HG03064 (cell line): ENCODE measurements around the gene CGB1.
A peak's percentile ranks its signal among the peaks of the same experiment; 100 is the strongest.
"Not testable (repeated sequence)": the region's sequence is repeated elsewhere in the genome, so short reads cannot be mapped to it uniquely, and the experiment has no call there.

ENCODE experiments used
- ATAC-seq: cut with Tn5 transposase; IDR thresholded peaks from one replicate; pipeline ENCODE4 v1.9.1; 2021; ENCODE audit warnings: low read depth; ENCODE audit not compliant: unreplicated experiment

CGB1 gene

DNA sequence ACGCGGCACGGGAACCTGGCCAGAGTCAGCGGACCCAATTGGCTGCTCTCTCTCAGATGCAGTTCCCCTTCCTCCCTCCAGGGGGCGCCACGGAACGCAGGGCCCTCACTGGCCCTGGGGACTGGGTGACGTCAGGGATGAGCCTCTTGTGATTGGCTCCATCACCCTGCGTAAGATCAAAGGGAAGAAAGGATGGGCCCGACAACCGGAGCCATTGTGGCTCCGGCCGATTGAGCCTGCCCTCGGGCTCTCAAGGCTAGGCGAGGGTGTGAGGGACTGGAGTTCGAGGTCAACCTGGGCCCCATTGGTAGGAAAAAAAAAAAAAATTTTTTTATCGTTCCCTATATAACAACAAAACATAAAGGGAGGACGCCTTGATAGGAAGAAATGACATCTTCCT lies at the start of gene CGB1:
CGB1 (minus strand) TSS at position 81 of the 400 bp plus-strand sequence. CDS start 184 bp downstream, outside the sequence.
- not testable (repeated sequence) for ATAC-seq

- ATAC-seq, result no peak
These were observed 49.6 kb upstream of the CGB1 start for GRCh38 chr19:49086296-49086695.

DNA sequence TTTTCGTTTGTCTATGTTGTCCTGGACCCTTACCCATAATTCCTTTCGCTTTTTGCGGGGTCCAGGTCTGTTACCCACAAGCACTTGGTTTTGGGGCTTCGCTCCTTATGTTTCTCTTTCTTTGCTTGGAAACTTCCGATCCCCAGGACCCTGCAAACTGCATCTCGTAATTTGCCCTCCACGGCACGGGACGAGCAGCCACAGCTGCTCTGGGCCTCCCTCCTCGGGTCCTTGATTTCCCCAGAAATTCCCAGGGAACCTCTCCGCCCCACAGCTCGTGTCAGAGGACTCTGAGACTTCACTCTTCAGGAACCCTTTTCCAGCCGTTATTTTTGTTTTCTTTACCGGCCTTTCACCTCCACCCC lies 49.2 kb upstream of the CGB1 start:
- no peak for ATAC-seq

GRCh38 chr19:49085020-49085867 lies 48.5 kb upstream of the CGB1 start, which contains the start of gene SNRNP70:
TSS of gene SNRNP70 (plus strand) at chr19:49085451. CDS start at chr19:49086415, 964 bp downstream.
- peak; percentile 83 for ATAC-seq

GRCh38 chr19:49084206-49085019 lies 47.7 kb upstream of the CGB1 start:
- ATAC-seq, result no peak

DNA sequence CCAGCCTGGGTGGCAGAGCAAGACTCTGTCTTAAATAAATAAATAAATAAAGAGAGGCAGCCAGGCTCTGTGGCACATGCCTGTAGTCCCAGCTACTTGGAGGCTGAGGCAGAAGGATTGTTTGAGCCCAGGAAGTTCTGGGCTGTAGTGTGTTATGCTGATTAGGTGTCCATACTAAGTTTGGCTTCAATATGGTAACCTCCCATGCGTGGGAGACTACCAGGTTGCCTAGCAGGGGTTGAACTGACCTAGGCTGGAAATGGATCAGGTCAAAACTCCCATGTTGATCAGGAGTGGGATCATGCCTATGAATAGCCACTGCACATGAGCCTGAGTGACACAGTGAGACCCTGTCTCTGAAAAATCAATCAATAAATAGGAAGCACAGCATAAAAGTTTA lies 44.6 kb upstream of the CGB1 start:
- no peak for ATAC-seq

GRCh38 chr19:49080392-49080791 lies 43.7 kb upstream of the CGB1 start:
- no peak for ATAC-seq

GRCh38 chr19:49074869-49075268 lies 38.2 kb upstream of the CGB1 start:
- ATAC-seq, result not testable (repeated sequence)

GRCh38 chr19:49073514-49074378 lies 37.1 kb upstream of the CGB1 start:
- no peak for ATAC-seq

DNA sequence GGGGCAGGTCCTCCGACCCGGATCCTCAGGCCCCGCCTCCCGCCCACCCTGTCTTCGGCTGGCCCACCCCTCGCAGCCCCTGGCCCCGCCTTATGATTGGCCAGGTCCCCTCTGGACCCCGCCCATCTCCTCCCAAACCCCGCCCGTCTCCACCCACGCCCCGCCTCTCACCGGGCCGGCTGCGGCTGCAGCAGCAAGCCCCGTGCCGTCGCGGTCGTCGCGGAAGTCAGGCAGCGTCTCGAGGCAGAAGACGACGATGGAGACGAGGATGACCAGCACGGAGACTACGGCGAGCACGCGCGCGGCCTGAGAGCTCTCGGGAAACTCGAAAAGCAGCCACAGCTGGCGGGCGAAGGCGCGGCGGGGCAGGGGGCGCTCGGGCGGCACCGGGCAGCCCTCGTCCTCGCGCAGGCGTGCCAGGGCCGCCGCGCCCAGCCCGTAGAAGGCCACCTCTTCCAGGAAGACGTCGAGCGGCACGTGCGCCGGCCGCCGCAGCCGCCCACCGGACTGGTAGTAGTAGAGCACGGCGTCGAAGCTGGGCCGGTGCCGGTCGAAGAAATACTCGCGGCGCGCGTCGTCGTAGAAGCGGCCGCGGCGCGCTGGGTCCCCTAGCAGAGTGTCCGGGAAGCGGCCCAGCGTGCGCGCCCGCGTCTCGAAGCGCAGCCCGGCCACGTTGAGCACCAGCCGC lies 35.3 kb upstream of the CGB1 start:
- no peak for ATAC-seq

- no peak for ATAC-seq
These were observed 33.7 kb upstream of the CGB1 start for GRCh38 chr19:49070416-49070815.

DNA sequence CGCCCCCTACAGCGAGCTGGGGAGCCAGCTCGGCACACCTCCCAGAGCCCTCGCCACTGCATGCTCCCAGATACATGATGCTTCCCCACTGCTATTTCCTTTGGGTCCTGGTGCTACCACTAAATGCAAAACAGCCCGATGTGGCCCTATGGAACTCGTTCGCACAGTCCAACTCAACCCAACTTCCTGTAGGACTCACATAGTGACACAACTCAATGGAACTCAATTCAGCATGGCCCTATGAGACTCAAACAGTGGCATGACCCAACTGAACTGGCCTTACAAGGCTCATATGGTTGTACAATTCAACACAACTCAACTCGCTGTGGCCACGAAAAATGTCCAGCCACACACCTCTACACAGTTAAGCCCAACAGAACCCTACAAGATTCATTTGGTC lies 32.3 kb upstream of the CGB1 start:
- ATAC-seq, result no peak

DNA sequence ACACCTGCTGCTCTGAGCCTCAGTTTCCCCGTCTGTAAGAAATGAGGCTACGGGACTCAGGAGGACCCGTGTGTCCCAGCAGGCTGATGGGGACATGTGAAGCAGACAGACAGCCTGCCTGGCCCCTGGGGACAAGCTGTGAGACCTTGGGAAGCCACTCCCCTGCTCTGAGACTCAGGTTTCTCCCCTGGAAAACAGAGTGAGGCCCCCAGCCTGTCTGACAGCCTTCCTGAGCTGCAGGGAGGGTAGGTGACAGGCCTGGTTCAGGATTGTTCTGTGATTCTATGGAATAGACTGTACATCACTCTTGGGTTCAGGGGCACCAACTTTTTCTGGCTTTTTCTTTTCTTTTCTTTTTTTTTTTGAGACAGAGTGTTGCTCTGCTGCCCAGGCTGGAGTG lies 30.9 kb upstream of the CGB1 start:
- ATAC-seq, result no peak

DNA sequence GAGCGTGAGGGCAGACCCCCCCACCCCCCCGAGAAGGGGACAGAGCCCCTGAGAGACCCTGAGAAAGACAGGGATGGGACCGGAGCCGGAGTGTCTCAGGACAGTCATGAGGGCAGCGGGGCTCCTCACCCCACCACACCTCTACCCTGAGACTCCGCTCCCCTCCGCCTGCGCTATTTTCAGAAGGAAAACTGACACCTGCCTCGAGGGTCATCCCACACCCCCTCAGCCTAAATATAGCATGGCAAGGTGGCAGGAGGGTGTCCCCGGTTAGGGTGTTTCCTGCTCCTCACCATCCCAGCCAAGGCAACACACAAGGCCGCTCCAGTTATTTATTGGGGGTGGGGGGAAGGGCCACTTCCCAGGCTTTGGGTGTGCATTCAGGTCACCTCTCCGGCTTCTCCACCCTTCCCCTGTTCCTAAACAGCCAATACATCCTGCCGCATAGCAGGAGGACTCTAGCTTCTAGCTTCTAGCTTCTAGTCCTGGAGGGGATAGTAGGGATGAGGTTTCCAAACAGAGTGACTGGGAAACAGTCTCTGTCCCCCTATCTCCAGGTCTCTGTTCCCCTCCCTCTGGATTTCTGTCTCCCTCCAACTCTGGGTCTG lies 29.3 kb upstream of the CGB1 start:
- no peak for ATAC-seq

DNA sequence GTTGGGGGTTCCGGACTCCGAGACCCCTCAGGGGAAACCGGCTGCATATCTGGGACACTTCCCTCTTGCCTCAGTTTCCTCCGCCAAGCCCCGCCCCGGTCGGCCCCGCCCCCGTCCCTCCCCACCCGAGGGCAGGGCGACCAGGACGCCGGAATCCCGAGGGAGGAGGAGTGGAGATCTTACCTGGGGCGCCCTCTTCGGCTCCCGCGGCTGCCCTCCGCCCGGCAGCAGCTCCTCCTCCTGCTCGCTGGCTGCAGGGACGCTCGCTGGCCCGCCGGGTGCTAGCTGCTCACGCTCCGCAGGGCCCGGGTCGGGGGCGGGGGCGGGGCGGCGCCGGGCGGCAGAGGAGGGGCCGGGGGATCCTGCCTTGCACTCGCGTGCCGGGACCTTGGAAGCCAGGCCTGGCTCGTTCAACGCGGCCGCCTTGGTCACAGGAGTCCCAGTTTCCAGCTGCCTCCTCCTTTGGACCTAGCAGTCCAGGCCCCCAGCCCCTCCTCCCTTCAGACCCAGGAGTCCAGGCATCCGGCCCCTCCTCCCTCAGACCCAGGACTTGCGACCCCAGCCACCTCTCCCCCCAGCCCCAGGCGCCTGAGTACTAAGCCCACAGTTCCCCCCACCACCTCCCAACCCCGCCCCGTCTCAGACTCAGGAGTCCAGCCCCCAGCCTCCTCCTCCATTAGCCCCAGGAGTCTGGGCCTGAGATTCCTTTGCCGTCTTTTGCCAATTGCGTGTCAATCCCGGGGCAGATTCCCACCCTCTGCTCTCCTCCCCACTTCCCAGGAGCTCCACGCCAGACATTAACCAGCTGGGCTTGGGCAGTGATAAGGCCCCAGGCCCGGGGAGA lies 28.3 kb upstream of the CGB1 start, which contains the start of gene NTF4:
NTF4 (minus strand) TSS at position 51 of the 844 bp plus-strand sequence. CDS start 2,821 bp downstream, outside the sequence.
- ATAC-seq, result no peak

DNA sequence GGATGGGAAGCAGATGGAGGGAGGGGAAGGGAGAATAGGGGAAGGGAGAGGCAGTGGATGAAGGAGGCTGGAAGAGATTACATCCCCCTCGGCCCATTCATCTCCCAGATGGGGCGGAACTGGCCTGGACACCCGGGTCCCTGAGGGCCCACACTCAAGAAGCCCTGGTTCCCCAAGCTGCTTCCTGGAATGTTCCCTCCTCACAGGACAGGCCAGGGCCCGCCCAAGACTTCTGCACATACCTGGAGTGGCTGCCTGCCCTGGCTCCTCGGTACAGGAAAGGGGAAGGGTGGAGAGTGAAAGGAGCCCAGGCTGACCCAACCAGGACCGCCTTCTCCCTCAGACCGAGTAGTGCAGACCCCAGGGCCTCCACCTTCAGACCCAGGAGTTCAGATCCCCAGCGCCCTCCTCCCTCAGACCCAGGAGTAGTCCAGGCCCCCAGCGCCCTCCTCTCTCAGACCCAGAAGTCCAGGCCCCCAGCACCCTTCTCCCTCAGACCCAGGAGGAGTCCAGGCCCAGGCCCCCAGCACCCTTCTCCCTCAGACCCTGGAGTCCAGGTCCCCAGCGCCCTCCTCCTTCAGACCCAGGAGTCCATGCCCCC lies 27.4 kb upstream of the CGB1 start:
- no peak for ATAC-seq

GRCh38 chr19:49061445-49061844 lies 24.8 kb upstream of the CGB1 start:
- no peak for ATAC-seq

DNA sequence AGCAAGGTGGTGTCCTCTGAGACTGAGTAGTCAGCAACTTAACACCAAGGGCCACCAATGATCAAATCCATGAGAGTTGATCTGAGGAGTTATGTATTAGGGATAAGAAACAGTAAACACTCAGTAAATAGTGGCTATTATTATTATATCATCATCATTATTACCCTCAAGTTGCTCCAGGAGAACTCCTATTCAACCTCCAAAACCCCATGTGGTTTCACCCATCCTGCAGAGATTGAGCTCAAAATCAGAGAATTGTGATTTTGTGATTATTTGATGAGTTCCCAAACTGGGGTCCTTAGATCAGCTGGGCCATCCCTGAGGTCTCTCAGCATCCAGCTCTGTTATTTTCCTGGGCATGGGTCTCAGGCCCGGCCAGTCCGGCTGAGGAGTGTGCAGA lies 24.3 kb upstream of the CGB1 start:
- no peak for ATAC-seq
